ENCODE data around the gene CHL1.

DNA sequence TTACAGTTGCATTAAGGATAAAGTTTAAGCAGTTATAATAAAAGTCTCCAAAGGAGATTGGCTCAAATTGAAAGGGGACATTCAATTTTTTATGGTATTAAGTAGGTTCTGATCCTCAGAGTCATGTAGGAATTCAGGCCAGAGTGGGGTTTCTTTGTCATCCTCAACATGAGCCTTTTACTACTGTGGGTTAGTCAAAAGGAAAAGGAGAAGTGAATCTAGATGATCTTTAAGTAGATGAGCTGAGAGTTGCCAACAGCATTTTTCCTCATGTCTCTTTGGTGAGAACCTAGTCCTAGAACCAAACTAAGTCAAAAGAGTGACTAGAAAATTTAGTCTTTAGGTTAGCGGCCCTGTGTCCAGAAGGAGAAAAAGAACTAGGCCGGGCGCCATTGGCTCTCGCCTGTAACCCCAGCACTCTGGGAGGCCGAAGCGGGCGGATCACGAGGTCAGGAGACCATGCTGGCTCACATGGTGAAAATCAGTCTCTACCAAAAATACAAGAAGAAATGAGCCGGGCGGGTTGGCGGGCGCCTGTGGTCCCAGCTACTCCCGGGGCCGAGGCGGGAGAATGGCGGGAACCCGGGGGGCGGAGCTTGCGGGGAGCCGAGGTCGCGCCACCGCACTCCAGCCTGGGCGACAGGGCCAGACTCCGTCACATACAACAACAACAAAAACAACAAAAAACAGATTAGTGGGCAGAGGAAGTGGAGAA is 4.2 kb upstream of the CHL1 start:
- TF ChIP-seq, protein P1, sequence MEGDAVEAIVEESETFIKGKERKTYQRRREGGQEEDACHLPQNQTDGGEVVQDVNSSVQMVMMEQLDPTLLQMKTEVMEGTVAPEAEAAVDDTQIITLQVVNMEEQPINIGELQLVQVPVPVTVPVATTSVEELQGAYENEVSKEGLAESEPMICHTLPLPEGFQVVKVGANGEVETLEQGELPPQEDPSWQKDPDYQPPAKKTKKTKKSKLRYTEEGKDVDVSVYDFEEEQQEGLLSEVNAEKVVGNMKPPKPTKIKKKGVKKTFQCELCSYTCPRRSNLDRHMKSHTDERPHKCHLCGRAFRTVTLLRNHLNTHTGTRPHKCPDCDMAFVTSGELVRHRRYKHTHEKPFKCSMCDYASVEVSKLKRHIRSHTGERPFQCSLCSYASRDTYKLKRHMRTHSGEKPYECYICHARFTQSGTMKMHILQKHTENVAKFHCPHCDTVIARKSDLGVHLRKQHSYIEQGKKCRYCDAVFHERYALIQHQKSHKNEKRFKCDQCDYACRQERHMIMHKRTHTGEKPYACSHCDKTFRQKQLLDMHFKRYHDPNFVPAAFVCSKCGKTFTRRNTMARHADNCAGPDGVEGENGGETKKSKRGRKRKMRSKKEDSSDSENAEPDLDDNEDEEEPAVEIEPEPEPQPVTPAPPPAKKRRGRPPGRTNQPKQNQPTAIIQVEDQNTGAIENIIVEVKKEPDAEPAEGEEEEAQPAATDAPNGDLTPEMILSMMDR (IDR thresholded peaks at IDR 0.05; ENCODE audit: low read length): no peak
- TF ChIP-seq EZH2 (optimal IDR thresholded peaks at IDR 0.05; ENCODE audit: low read depth, low read length) (no peak), EZH2phosphoT487 (IDR thresholded peaks at IDR 0.05; ENCODE audit: low read length) (no peak)

Measured in MM.1S (cell line).